HG03135 (cell line): Measurements from ENCODE around the gene ARHGAP5.

Experiments used
- ATAC-seq: cut with Tn5 transposase; IDR thresholded peaks from one replicate; pipeline ENCODE4 v1.9.1; 2021; ENCODE audit warnings: mild to moderate bottlenecking, moderate library complexity; ENCODE audit not compliant: unreplicated experiment

Gene ARHGAP5

GRCh38 chr14:32169191-32169590 is 92.1 kb downstream of the ARHGAP5 start:
- no peak for ATAC-seq

GRCh38 chr14:32171469-32171868 is 94.4 kb downstream of the ARHGAP5 start:
- ATAC-seq = no peak

- ATAC-seq = no peak
These were observed 106.3 kb downstream of the ARHGAP5 start for GRCh38 chr14:32183151-32184058.

- no peak for ATAC-seq
These were observed 108.0 kb downstream of the ARHGAP5 start for GRCh38 chr14:32185097-32185496.

- ATAC-seq = no peak
These were observed 109.1 kb downstream of the ARHGAP5 start for GRCh38 chr14:32186248-32186647.

- ATAC-seq = no peak
These were observed 112.7 kb downstream of the ARHGAP5 start for GRCh38 chr14:32189811-32190210.

- ATAC-seq = no peak
These were observed 113.6 kb downstream of the ARHGAP5 start for GRCh38 chr14:32190673-32191072.

- ATAC-seq = no peak
These were observed 115.7 kb downstream of the ARHGAP5 start for GRCh38 chr14:32192712-32193373.

- ATAC-seq = no peak
These were observed 116.4 kb downstream of the ARHGAP5 start for GRCh38 chr14:32193532-32193931.

- ATAC-seq = no peak
These were observed 118.5 kb downstream of the ARHGAP5 start for GRCh38 chr14:32195636-32196035.

- ATAC-seq = no peak
These were observed 120.8 kb downstream of the ARHGAP5 start for GRCh38 chr14:32197919-32198318.

- ATAC-seq = peak; percentile 2
These were observed 123.5 kb downstream of the ARHGAP5 start for GRCh38 chr14:32200368-32201192.

GRCh38 chr14:32201193-32201815 is 124.2 kb downstream of the ARHGAP5 start:
- peak; percentile 44 for ATAC-seq

- no peak for ATAC-seq
These were observed 124.8 kb downstream of the ARHGAP5 start, which contains the start of gene RNU6-7 for GRCh38 chr14:32201816-32202490. Gene RNU6-7 (plus strand): TSS chr14:32202045.

- no peak for ATAC-seq
These were observed 125.4 kb downstream of the ARHGAP5 start for GRCh38 chr14:32202491-32202997.

GRCh38 chr14:32202998-32203882 is 126.1 kb downstream of the ARHGAP5 start, which contains the start of gene RNU6-8:
Gene RNU6-8 (minus strand): TSS chr14:32203269.
- peak; percentile 63 for ATAC-seq

GRCh38 chr14:32203928-32204357 is 126.8 kb downstream of the ARHGAP5 start:
- ATAC-seq = no peak

GRCh38 chr14:32205554-32205953 is 128.4 kb downstream of the ARHGAP5 start:
- ATAC-seq = no peak

GRCh38 chr14:32205984-32206383 is 128.9 kb downstream of the ARHGAP5 start:
- peak; percentile 23 for ATAC-seq
